Measurements from ENCODE around the gene PHKG2.

PHKG2 gene

GRCh38 chr16:30715750-30716445, 32.3 kb upstream of the PHKG2 start:
- Histone ChIP-seq H3K36me3 (ENCODE audit: control insufficient read depth, insufficient read depth, low read length) (peaks cover 89% of the 10 kb centered on the region), H3K4me1 (ENCODE audit: control insufficient read depth, insufficient read depth, low read length) (no peaks in the 10 kb centered on the region), H3K9me3 (ENCODE audit: control insufficient read depth, insufficient read depth, low read depth, low read length) (no peaks in the 10 kb centered on the region), H3K27ac (ENCODE audit: low read depth, low read length) (no peak overlapping the region), H3K4me3 (ENCODE audit: low read depth, low read length) (no peak overlapping the region), H3K9ac (ENCODE audit: low read length) (no peak overlapping the region), H3K27me3 (ENCODE audit: control insufficient read depth, insufficient read depth, low read length) (no peaks in the 10 kb centered on the region)

GRCh38 chr16:30720086-30720485, 28.1 kb upstream of the PHKG2 start:
- Histone ChIP-seq H3K9ac (ENCODE audit: low read length) (no peak overlapping the region), H3K9me3 (ENCODE audit: control insufficient read depth, insufficient read depth, low read depth, low read length) (no peaks in the 10 kb centered on the region), H3K4me3 (ENCODE audit: low read depth, low read length) (no peak overlapping the region), H3K27ac (ENCODE audit: low read depth, low read length) (no peak overlapping the region), H3K36me3 (ENCODE audit: control insufficient read depth, insufficient read depth, low read length) (peaks cover 93% of the 10 kb centered on the region), H3K4me1 (ENCODE audit: control insufficient read depth, insufficient read depth, low read length) (no peaks in the 10 kb centered on the region), H3K27me3 (ENCODE audit: control insufficient read depth, insufficient read depth, low read length) (no peaks in the 10 kb centered on the region)

GRCh38 chr16:30720694-30721093, 27.5 kb upstream of the PHKG2 start:
- Histone ChIP-seq H3K9me3 (ENCODE audit: control insufficient read depth, insufficient read depth, low read depth, low read length) (no peaks in the 10 kb centered on the region), H3K4me1 (ENCODE audit: control insufficient read depth, insufficient read depth, low read length) (no peaks in the 10 kb centered on the region), H3K27me3 (ENCODE audit: control insufficient read depth, insufficient read depth, low read length) (no peaks in the 10 kb centered on the region), H3K4me3 (ENCODE audit: low read depth, low read length) (no peak overlapping the region), H3K27ac (ENCODE audit: low read depth, low read length) (no peak overlapping the region), H3K36me3 (ENCODE audit: control insufficient read depth, insufficient read depth, low read length) (peaks cover 94% of the 10 kb centered on the region), H3K9ac (ENCODE audit: low read length) (no peak overlapping the region)

- H3K4me1 ChIP-seq (ENCODE audit: control insufficient read depth, insufficient read depth, low read length), result no peaks in the 10 kb centered on the region
- H3K27me3 ChIP-seq (ENCODE audit: control insufficient read depth, insufficient read depth, low read length), result no peaks in the 10 kb centered on the region
- peaks cover 94% of the 10 kb centered on the region for H3K36me3 ChIP-seq (ENCODE audit: control insufficient read depth, insufficient read depth, low read length)
- no peak overlapping the region for H3K4me3 ChIP-seq (ENCODE audit: low read depth, low read length)
- H3K9me3 ChIP-seq (ENCODE audit: control insufficient read depth, insufficient read depth, low read depth, low read length), result no peaks in the 10 kb centered on the region
- no peak overlapping the region for H3K27ac ChIP-seq (ENCODE audit: low read depth, low read length)
- no peak overlapping the region for H3K9ac ChIP-seq (ENCODE audit: low read length)
Observed at GRCh38 chr16:30721167-30721566, 27.1 kb upstream of the PHKG2 start.

- Histone ChIP-seq H3K9me3 (ENCODE audit: control insufficient read depth, insufficient read depth, low read depth, low read length) (no peaks in the 10 kb centered on the region), H3K9ac (ENCODE audit: low read length) (no peak overlapping the region), H3K4me1 (ENCODE audit: control insufficient read depth, insufficient read depth, low read length) (no peaks in the 10 kb centered on the region), H3K27ac (ENCODE audit: low read depth, low read length) (no peak overlapping the region), H3K27me3 (ENCODE audit: control insufficient read depth, insufficient read depth, low read length) (no peaks in the 10 kb centered on the region), H3K36me3 (ENCODE audit: control insufficient read depth, insufficient read depth, low read length) (peaks cover 93% of the 10 kb centered on the region), H3K4me3 (ENCODE audit: low read depth, low read length) (no peak overlapping the region)
Observed at GRCh38 chr16:30721606-30722005, 26.6 kb upstream of the PHKG2 start.

- Histone ChIP-seq H3K36me3 (ENCODE audit: control insufficient read depth, insufficient read depth, low read length) (peaks cover 89% of the 10 kb centered on the region), H3K9ac (ENCODE audit: low read length) (no peak overlapping the region), H3K27ac (ENCODE audit: low read depth, low read length) (no peak overlapping the region)
Observed at GRCh38 chr16:30722443-30722842, 25.8 kb upstream of the PHKG2 start.

GRCh38 chr16:30722916-30723315, 25.3 kb upstream of the PHKG2 start:
- Histone ChIP-seq H3K9me3 (ENCODE audit: control insufficient read depth, insufficient read depth, low read depth, low read length) (no peaks in the 10 kb centered on the region), H3K36me3 (ENCODE audit: control insufficient read depth, insufficient read depth, low read length) (peaks cover 89% of the 10 kb centered on the region), H3K4me1 (ENCODE audit: control insufficient read depth, insufficient read depth, low read length) (peaks cover 1% of the 10 kb centered on the region), H3K9ac (ENCODE audit: low read length) (no peak overlapping the region), H3K27ac (ENCODE audit: low read depth, low read length) (no peak overlapping the region), H3K27me3 (ENCODE audit: control insufficient read depth, insufficient read depth, low read length) (no peaks in the 10 kb centered on the region), H3K4me3 (ENCODE audit: low read depth, low read length) (no peak overlapping the region)

More at GRCh38 chr16:30722443-30722842, 25.8 kb upstream of the PHKG2 start:
- H3K9me3 ChIP-seq (ENCODE audit: control insufficient read depth, insufficient read depth, low read depth, low read length), result no peaks in the 10 kb centered on the region
- no peaks in the 10 kb centered on the region for H3K27me3 ChIP-seq (ENCODE audit: control insufficient read depth, insufficient read depth, low read length)
- H3K4me1 ChIP-seq (ENCODE audit: control insufficient read depth, insufficient read depth, low read length), result no peaks in the 10 kb centered on the region
- H3K4me3 ChIP-seq (ENCODE audit: low read depth, low read length), result no peak overlapping the region

GRCh38 chr16:30723725-30724355, 24.4 kb upstream of the PHKG2 start:
- Histone ChIP-seq H3K27ac (ENCODE audit: low read depth, low read length) (no peak overlapping the region), H3K27me3 (ENCODE audit: control insufficient read depth, insufficient read depth, low read length) (no peaks in the 10 kb centered on the region), H3K36me3 (ENCODE audit: control insufficient read depth, insufficient read depth, low read length) (peaks cover 89% of the 10 kb centered on the region), H3K9ac (ENCODE audit: low read length) (no peak overlapping the region), H3K4me1 (ENCODE audit: control insufficient read depth, insufficient read depth, low read length) (peaks cover 11% of the 10 kb centered on the region), H3K4me3 (ENCODE audit: low read depth, low read length) (no peak overlapping the region), H3K9me3 (ENCODE audit: control insufficient read depth, insufficient read depth, low read depth, low read length) (no peaks in the 10 kb centered on the region)

GRCh38 chr16:30724641-30725417, 23.4 kb upstream of the PHKG2 start:
- Histone ChIP-seq H3K27me3 (ENCODE audit: control insufficient read depth, insufficient read depth, low read length) (no peaks in the 10 kb centered on the region), H3K27ac (ENCODE audit: low read depth, low read length) (no peak overlapping the region), H3K4me3 (ENCODE audit: low read depth, low read length) (no peak overlapping the region), H3K9ac (ENCODE audit: low read length) (no peak overlapping the region), H3K4me1 (ENCODE audit: control insufficient read depth, insufficient read depth, low read length) (peaks cover 12% of the 10 kb centered on the region), H3K36me3 (ENCODE audit: control insufficient read depth, insufficient read depth, low read length) (peaks cover 92% of the 10 kb centered on the region), H3K9me3 (ENCODE audit: control insufficient read depth, insufficient read depth, low read depth, low read length) (no peaks in the 10 kb centered on the region)

- H3K9me3 ChIP-seq (ENCODE audit: control insufficient read depth, insufficient read depth, low read depth, low read length), result no peaks in the 10 kb centered on the region
- no peak overlapping the region for H3K9ac ChIP-seq (ENCODE audit: low read length)
- H3K27ac ChIP-seq (ENCODE audit: low read depth, low read length), result no peak overlapping the region
- H3K27me3 ChIP-seq (ENCODE audit: control insufficient read depth, insufficient read depth, low read length), result no peaks in the 10 kb centered on the region
- peaks cover 91% of the 10 kb centered on the region for H3K36me3 ChIP-seq (ENCODE audit: control insufficient read depth, insufficient read depth, low read length)
- H3K4me3 ChIP-seq (ENCODE audit: low read depth, low read length), result no peak overlapping the region
- peaks cover 12% of the 10 kb centered on the region for H3K4me1 ChIP-seq (ENCODE audit: control insufficient read depth, insufficient read depth, low read length)
Observed at GRCh38 chr16:30725418-30725792, 22.8 kb upstream of the PHKG2 start.

GRCh38 chr16:30728321-30728720, 19.9 kb upstream of the PHKG2 start:
- Histone ChIP-seq H3K4me1 (ENCODE audit: control insufficient read depth, insufficient read depth, low read length) (peaks cover 12% of the 10 kb centered on the region), H3K27me3 (ENCODE audit: control insufficient read depth, insufficient read depth, low read length) (no peaks in the 10 kb centered on the region), H3K27ac (ENCODE audit: low read depth, low read length) (no peak overlapping the region), H3K9me3 (ENCODE audit: control insufficient read depth, insufficient read depth, low read depth, low read length) (no peaks in the 10 kb centered on the region), H3K9ac (ENCODE audit: low read length) (no peak overlapping the region), H3K4me3 (ENCODE audit: low read depth, low read length) (no peak overlapping the region), H3K36me3 (ENCODE audit: control insufficient read depth, insufficient read depth, low read length) (peaks cover 85% of the 10 kb centered on the region)

All from HUES6 (cell line).